PFSK-1 (cell line): Measurements from ENCODE around the gene XDH.

ENCODE experiments used
- FOXP2 ChIP-seq: optimal IDR thresholded peaks from 2 replicates; pipeline ENCODE3; 2011; ENCODE audit warnings: borderline replicate concordance, control low read depth, inconsistent platforms; ENCODE audit not compliant: insufficient read depth; ENCODE audit errors: extremely low read length, extremely low read depth
- POLR2AphosphoS5 ChIP-seq: IDR thresholded peaks from 2 replicates; pipeline ENCODE4 v1.6.1; 2012; ENCODE audit warnings: low read depth, mild to moderate bottlenecking, control low read depth, low read length, moderate library complexity
- REST ChIP-seq, 2 experiments: IDR thresholded peaks; 2 replicates each; pipeline versions ENCODE4 v1.6.1 to v1.8.0; 2011 to 2012; ENCODE audit warnings: low read depth in 2 of 2, low read length in 2 of 2, control low read depth in 1 of 2, inconsistent platforms in 1 of 2, mild to moderate bottlenecking in 1 of 2, moderate library complexity in 1 of 2; ENCODE audit not compliant: insufficient read depth in 1 of 2
- SIN3A ChIP-seq: IDR thresholded peaks from 2 replicates; pipeline ENCODE4 v1.6.1; 2012; ENCODE audit warnings: mild to moderate bottlenecking, low read length, moderate library complexity, borderline replicate concordance; ENCODE audit not compliant: insufficient read depth
- TAF1 ChIP-seq: IDR thresholded peaks from 2 replicates; pipeline ENCODE4 v1.6.1; 2012; ENCODE audit warnings: low read length, control low read depth, borderline replicate concordance; ENCODE audit not compliant: insufficient read depth

Gene XDH

GRCh38 chr2:31363956-31364750 is 50.4 kb downstream of the XDH start:
- TF ChIP-seq REST (IDR thresholded peaks at IDR 0.05; ENCODE audit: insufficient read depth in 1 of 2, low read depth in 2 of 2, low read length in 2 of 2), result no peak
- TF ChIP-seq TAF1, result no peak
- TF ChIP-seq POLR2AphosphoS5, result no peak
- TF ChIP-seq FOXP2, result no peak
- TF ChIP-seq SIN3A, result no peak

GRCh38 chr2:31362581-31362980 is 52.0 kb downstream of the XDH start:
- TF ChIP-seq POLR2AphosphoS5 (no peak), TAF1 (no peak), FOXP2 (no peak), SIN3A (no peak), REST (IDR thresholded peaks at IDR 0.05; ENCODE audit: insufficient read depth in 1 of 2, low read depth in 2 of 2, low read length in 2 of 2) (no peak)

- TF ChIP-seq REST (IDR thresholded peaks at IDR 0.05; ENCODE audit: insufficient read depth in 1 of 2, low read depth in 2 of 2, low read length in 2 of 2) (no peak), SIN3A (no peak), TAF1 (no peak), FOXP2 (no peak), POLR2AphosphoS5 (no peak)
Observed at GRCh38 chr2:31359229-31359628, 55.3 kb downstream of the XDH start.

GRCh38 chr2:31354837-31355236 is 59.7 kb downstream of the XDH start:
- TF ChIP-seq POLR2AphosphoS5, result no peak

- no peak for TF ChIP-seq FOXP2
- TF ChIP-seq REST (IDR thresholded peaks at IDR 0.05; ENCODE audit: insufficient read depth in 1 of 2, low read depth in 2 of 2, low read length in 2 of 2), result no peak
- no peak for TF ChIP-seq SIN3A
- TF ChIP-seq TAF1, result no peak
- no peak for TF ChIP-seq POLR2AphosphoS5
Observed at GRCh38 chr2:31353179-31353578, 61.4 kb downstream of the XDH start.
